LNCAP (cell line): Measurements from ENCODE around the gene S100A3.

Source experiments
- TF ChIP-seq, protein P1 (sequence below): fragments of 450-650 bp; IDR thresholded peaks from 2 replicates; pipeline ENCODE4 v1.5.1; 2017; ENCODE audit warnings: mild to moderate bottlenecking

The S100A3 gene

DNA sequence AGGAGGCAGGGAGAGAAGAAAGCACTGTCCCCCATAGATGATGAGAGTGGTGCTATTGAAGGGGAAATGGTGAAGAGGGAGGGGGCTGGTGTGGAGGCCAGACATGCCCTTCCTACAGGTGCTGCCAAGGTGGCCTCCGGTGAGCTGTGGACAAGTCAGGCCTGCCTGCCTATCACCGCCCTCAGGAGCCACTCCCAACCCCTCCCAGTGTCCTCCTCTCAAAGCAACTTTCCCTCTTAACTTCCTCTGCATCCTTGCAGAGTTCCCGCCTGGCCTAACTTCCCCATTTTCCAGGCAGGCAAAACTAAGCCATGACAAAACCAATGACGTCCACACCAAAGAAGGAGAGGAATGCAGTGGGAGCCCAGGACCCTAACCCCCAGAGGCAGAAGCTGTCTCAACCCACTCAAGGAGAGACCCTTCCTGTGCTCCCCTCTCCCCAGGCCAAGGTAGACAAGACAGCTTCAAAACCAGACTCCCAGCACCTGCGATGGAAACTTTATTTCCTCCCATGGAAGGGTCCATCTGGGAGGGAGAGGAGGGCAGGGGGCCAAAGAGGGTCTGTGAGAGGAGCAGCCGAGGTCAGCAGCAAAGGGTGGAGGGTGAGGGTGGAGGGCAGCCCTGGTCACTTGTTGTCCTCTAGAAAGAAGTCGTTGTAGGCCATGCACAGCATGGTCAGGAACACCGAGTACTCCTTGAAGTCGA is 12.2 kb downstream of the S100A3 start:
- TF ChIP-seq, protein P1, sequence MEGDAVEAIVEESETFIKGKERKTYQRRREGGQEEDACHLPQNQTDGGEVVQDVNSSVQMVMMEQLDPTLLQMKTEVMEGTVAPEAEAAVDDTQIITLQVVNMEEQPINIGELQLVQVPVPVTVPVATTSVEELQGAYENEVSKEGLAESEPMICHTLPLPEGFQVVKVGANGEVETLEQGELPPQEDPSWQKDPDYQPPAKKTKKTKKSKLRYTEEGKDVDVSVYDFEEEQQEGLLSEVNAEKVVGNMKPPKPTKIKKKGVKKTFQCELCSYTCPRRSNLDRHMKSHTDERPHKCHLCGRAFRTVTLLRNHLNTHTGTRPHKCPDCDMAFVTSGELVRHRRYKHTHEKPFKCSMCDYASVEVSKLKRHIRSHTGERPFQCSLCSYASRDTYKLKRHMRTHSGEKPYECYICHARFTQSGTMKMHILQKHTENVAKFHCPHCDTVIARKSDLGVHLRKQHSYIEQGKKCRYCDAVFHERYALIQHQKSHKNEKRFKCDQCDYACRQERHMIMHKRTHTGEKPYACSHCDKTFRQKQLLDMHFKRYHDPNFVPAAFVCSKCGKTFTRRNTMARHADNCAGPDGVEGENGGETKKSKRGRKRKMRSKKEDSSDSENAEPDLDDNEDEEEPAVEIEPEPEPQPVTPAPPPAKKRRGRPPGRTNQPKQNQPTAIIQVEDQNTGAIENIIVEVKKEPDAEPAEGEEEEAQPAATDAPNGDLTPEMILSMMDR, result no peak

DNA sequence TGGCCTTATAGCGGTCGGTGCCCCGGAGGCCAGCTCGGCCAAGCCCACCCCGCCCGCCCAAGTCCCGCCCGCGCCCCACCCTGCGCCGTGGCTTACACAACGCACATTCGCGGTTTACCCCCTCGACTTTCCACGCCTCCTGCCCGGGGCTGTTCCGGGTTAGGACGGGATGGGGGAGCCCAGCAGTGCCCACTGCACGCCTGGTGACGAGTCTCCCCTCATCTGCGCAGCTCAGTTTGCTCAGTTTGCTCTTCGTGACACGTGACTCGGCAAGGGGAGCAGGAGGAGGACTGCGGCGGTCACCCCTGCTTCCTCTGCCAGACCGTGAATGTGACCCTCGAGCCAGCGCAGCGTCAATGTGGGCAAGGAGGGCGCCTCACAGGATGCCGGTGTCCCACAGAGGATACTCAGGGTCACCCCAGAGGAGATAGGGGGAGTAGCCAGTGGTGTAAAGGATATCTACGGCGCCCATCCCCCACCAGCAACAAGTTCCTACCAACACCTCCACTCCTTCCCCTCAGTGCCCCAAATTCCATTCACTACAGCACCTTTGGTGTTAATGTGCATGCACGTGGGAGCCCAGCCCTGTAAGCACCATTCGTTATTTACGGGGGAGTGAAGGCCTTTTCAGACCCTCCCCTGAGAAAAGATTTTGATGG is 12.9 kb downstream of the S100A3 start:
- TF ChIP-seq, protein P1, result no peak

DNA sequence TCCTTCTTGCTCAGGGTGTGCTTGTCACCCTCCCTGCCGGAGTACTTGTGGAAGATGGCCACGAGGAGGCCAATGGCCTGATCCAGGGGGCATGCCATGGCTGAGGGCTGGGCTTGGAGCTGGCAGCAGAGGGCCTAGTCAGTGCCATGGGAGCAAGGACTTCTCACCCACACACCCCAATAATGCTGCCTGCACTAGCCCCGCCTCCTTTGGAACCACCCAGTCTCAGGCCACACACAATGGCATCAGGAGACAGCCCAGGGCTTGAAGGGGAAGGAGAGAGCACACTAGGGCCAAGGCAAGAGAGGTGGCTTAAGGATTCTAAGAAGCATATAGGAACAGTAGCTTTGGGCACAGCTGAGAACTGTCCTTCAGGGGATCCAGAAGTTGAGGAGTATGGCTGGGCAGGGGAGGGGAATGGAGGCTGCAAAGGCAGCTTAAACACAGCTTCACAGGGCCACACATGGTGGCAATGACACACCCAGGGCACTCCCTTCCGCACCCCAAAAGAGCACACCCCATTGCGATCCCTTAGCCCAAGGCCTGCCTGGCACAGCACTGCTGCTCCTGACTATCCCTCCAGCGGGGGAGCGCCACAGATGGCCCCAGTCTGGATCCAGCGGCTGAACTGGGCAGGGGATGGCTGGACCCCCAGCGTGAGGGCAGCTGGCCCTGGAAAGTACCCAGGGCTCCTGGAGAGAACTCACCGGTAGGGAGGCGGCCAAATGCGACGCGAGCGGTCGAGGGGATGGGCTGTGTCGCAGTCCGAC is 13.6 kb downstream of the S100A3 start, which contains the start of gene S100A6:
TSS of gene S100A6 (minus strand) at position 750 of the 770 bp plus-strand sequence. CDS start at position 98, 652 bp downstream.
- TF ChIP-seq, protein P1, result no peak

DNA sequence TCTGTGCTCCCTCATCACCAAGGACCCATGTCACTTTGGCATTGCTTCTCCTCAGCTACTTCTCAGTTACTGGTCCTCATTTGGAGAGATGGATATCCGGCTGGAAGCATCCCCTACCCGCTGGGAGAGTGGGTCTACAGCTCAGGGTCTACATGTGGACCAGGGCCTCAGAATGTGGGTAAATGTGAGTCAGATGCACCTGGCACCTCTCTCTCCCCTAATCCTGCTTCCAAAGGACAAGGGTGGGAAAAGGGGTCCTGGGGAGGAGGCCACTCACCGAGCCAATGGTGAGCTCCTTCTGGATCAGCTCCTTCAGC is 14.2 kb downstream of the S100A3 start:
- TF ChIP-seq, protein P1, result no peak

DNA sequence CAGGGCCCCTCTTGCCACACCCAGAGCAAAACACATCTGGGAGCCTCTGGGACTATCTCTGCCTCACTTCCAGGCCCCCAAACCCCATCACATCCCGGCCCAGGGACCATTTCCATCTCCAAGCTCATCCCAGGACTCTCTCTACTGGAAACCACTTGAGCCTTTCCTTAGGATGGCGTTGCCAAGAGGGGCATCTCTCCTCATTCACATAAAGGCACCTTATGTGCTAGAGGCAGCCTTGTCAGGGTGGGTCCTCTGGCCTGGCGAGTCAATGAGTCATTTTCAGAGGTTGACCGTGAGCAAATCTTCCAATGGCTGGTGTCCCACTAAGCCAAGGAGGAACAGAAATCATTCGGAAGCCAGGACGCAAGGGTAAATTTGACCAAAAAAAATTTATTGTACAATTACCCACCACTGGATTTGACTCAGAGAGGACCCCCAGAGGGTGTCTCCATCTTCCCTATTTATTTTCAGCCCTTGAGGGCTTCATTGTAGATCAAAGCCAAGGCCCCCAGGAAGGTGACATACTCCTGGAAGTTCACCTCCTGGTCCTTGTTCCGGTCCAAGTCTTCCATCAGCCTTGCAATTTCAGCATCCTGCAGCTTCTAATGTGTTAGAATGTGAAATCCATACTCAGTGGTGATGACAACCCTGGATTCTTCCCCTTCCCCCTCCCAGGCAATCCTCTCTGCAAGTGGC is 14.7 kb downstream of the S100A3 start:
- TF ChIP-seq, protein P1, result no peak

DNA sequence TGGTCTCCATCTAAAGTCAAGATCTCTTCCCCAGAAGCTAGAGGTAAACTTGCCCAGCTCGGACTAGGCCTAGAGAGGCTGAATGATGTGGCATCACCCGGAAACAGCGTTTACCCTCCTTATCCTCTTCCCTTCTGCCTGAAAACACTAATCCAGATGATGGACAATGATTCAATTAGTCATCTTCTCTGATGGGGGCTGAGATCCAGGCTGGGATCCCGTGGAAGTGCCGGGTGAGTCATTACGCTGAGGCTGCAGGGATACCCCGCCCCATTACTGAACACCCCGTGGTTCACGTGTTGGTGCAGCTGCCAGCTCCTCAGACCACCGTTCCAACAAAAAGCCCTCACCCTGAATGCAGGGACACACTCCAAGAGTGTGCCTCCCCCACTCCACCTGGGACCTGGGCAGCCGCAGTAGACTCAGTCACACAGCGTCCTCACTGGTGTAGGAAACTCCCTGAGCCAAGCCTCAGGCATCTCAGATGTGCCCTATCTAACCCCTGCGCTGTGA is 15.3 kb downstream of the S100A3 start:
- TF ChIP-seq, protein P1, result no peak
